ENCODE data around the gene OTOF. TPM values are rescaled to one million over a fixed set of nuclear protein-coding genes. Genes with fewer than 3 reads are reported as not detected.

Gene OTOF
- total and polyA plus RNA-seq, 4 donors, result 0.03 to 0.09 (median 0.08) TPM; not detected in 1

DNA sequence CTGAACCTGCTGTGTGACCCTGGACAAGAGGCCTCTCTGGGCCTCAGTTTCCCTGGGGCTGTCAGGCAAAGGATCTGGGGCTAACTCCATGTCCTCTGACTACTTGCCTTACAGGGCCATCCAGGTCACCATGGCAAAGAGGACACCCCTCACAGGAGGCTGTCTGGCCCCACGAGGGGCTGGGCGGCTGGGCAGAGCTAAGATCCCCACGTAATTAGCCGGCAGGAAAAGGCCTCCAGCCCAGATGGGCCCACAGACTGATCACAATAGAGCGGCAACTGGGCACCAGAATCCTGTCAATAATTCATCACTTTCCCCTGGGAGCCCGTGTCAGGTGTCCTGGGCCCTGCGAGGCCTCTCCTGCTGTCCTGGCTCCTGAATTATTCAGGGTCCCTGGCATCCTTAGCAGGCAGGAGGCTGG lies 44.8 kb upstream of the OTOF start:
- Histone ChIP-seq H3K9ac (ENCODE audit: insufficient read depth in 1 of 2, low read length in 2 of 2) (no peak overlapping the region), H3K4me1 (ENCODE audit: control insufficient read depth in 5 of 5, insufficient read depth in 5 of 5, low read length in 5 of 5) (no peaks in the 10 kb centered on the region), H3K9me3 (ENCODE audit: control insufficient read depth in 4 of 4, insufficient read depth in 3 of 4, low read length in 3 of 4) (peaks cover 0 to 4% (median 0%) of the 10 kb centered on the region in 4 donors), H3K27ac (ENCODE audit: low read depth in 1 of 2, low read length in 1 of 2) (no peak overlapping the region), H3K4me3 (no peak overlapping the region), H3K36me3 (ENCODE audit: control insufficient read depth in 4 of 4, insufficient read depth in 4 of 4, low read length in 4 of 4) (no peaks in the 10 kb centered on the region), H3K27me3 (ENCODE audit: control insufficient read depth in 3 of 3, insufficient read depth in 3 of 3, low read length in 2 of 3) (peaks cover 0 to 7% (median 4%) of the 10 kb centered on the region in 3 donors)
- WGBS, 2 donors, result 82 to 88% methylated on average over 7 of the region's 7 CpGs
- DNase-seq (no peak), ATAC-seq (ENCODE audit: insufficient read depth, low FRiP score) (no peak)
- TF ChIP-seq, protein P1, sequence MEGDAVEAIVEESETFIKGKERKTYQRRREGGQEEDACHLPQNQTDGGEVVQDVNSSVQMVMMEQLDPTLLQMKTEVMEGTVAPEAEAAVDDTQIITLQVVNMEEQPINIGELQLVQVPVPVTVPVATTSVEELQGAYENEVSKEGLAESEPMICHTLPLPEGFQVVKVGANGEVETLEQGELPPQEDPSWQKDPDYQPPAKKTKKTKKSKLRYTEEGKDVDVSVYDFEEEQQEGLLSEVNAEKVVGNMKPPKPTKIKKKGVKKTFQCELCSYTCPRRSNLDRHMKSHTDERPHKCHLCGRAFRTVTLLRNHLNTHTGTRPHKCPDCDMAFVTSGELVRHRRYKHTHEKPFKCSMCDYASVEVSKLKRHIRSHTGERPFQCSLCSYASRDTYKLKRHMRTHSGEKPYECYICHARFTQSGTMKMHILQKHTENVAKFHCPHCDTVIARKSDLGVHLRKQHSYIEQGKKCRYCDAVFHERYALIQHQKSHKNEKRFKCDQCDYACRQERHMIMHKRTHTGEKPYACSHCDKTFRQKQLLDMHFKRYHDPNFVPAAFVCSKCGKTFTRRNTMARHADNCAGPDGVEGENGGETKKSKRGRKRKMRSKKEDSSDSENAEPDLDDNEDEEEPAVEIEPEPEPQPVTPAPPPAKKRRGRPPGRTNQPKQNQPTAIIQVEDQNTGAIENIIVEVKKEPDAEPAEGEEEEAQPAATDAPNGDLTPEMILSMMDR (IDR thresholded peaks at IDR 0.05; ENCODE audit: control extremely low read depth, extremely low read depth), result no peak

DNA sequence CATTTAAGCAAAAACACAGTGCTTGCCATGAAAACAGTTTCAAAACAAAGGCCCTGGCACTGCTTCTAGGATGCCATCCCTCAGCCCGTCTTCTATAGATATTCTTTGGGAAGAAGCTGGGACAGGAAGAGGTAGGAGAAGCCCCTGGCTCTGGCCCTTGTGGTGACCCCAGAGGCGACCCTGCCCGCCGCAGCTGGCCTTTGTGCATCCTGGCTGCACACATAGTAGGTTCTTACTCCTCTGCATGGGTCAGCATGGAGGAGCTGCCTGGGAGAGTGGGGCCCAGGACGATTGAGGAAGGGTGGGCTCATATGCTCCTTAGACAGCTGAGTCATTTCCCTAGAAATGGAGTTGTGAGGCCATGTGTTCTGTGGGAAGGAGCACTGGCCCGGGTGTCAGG lies 44.4 kb upstream of the OTOF start:
- 62 to 64% methylated on average over 6 of the region's 6 CpGs for WGBS, 2 donors
- Histone ChIP-seq H3K27me3 (ENCODE audit: control insufficient read depth in 3 of 3, insufficient read depth in 3 of 3, low read length in 2 of 3) (peaks cover 0 to 7% (median 4%) of the 10 kb centered on the region in 3 donors), H3K9me3 (ENCODE audit: control insufficient read depth in 4 of 4, insufficient read depth in 3 of 4, low read length in 3 of 4) (peaks cover 0 to 4% (median 0%) of the 10 kb centered on the region in 4 donors), H3K27ac (ENCODE audit: low read depth in 1 of 2, low read length in 1 of 2) (no peak overlapping the region), H3K9ac (ENCODE audit: insufficient read depth in 1 of 2, low read length in 2 of 2) (no peak overlapping the region), H3K4me1 (ENCODE audit: control insufficient read depth in 5 of 5, insufficient read depth in 5 of 5, low read length in 5 of 5) (no peaks in the 10 kb centered on the region), H3K4me3 (no peak overlapping the region), H3K36me3 (ENCODE audit: control insufficient read depth in 4 of 4, insufficient read depth in 4 of 4, low read length in 4 of 4) (no peaks in the 10 kb centered on the region)
- TF ChIP-seq, protein P1 (IDR thresholded peaks at IDR 0.05; ENCODE audit: control extremely low read depth, extremely low read depth), result no peak
- DNase-seq (no peak), ATAC-seq (ENCODE audit: insufficient read depth, low FRiP score) (no peak)

- Histone ChIP-seq H3K4me1 (ENCODE audit: control insufficient read depth in 5 of 5, insufficient read depth in 5 of 5, low read length in 5 of 5) (no peaks in the 10 kb centered on the region), H3K4me3 (no peak overlapping the region), H3K9ac (ENCODE audit: insufficient read depth in 1 of 2, low read length in 2 of 2) (no peak overlapping the region), H3K27ac (ENCODE audit: low read depth in 1 of 2, low read length in 1 of 2) (no peak overlapping the region), H3K36me3 (ENCODE audit: control insufficient read depth in 4 of 4, insufficient read depth in 4 of 4, low read length in 4 of 4) (no peaks in the 10 kb centered on the region), H3K27me3 (ENCODE audit: control insufficient read depth in 3 of 3, insufficient read depth in 3 of 3, low read length in 2 of 3) (peaks cover 0 to 7% (median 4%) of the 10 kb centered on the region in 3 donors), H3K9me3 (ENCODE audit: control insufficient read depth in 4 of 4, insufficient read depth in 3 of 4, low read length in 3 of 4) (peaks cover 0 to 4% (median 0%) of the 10 kb centered on the region in 4 donors)
- WGBS, 2 donors, result 53 to 71% methylated on average over 5 of the region's 5 CpGs
- ATAC-seq (ENCODE audit: insufficient read depth, low FRiP score) (no peak), DNase-seq (no peak)
- TF ChIP-seq, protein P1 (IDR thresholded peaks at IDR 0.05; ENCODE audit: control extremely low read depth, extremely low read depth), result no peak
Observed at GRCh38 chr2:26521913-26522180, 43.9 kb upstream of the OTOF start.
